HG02973 (cell line): ENCODE data around the gene SPRN.
"Not testable (repeated sequence)": the region's sequence is repeated elsewhere in the genome, so short reads cannot be mapped to it uniquely, and the experiment has no call there.

Source experiments
- ATAC-seq: cut with Tn5 transposase; IDR thresholded peaks from one replicate; pipeline ENCODE4 v1.9.1; 2021; ENCODE audit warnings: moderate library complexity; ENCODE audit not compliant: unreplicated experiment

Gene SPRN

DNA sequence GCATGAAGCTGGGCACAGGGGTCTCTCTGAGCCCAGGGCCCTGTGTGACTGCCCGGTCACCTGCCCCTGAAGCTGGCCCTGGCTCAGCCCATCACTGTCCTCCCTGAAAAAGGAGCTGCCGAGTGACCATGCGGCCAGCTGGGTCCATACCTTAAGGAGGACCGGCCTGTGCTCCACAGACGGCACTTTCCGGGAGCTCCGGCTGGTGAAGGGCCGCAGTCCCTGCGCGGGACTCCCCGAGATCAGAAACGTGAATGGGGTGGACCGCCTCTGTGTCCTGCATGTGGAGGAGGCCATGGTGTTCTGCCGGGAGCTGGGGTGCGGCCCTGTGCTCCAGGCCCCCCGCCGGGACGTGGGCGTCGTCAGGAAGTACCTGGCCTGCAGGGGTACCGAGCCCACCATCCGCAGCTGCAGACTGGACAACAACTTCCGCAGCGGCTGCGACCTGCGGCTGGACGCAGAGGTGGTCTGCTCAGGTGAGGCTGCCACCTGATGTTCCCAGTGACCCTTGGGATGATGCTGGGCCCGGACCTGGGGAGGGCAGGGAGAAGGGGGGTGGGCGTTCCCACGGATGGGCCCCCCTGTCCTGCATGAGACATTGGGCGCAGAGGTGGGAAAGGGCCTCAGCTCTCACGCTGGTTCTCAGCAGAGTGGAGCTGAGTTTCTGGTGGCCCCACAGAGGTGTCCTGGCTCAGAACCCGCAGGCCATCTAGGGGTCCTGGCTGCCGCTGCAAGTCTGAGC, 32.8 kb upstream of the SPRN start:
- no peak for ATAC-seq

DNA sequence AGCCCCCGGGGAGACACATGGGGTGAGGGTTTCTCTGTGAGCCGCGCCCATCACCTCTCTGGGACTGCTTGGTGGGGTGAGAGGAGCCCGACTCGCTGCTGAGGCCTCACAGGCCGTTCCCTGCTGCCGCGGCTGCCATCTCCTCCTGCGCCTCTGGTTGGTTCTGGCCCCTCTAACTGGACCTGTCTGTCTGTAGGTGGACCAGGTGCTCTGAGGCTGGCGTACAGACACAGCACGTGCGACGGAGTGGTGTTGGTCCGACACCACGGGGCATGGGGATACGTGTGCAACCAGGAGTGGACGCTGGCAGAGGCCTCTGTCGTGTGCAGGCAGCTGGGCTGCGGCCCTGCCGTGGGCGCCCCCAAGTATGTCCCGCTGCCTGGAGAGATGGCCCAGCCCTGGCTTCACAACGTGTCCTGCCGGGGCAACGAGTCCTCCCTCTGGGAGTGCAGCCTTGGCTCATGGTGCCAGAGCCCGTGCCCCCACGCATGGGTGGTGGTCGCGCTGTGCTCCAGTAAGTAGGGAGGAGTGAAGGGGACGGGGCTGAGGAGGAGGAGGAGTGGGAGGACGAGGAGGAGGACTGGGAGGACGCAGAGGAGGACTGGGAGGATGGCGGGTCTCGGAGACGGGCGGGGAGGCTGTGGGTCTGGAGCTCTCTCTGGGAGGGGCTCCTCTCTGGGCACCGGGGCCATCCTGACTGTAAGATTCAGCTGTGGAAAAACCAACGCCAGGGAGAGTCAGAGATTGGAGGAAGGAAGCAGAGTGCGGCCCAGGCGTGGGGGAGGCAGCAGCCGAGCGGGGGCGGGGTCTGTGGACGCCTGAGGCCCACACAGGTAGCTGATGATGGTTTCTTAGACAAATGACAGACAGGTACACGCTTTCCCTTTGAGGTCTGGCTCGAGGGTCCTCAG, 31.9 kb upstream of the SPRN start:
- no peak for ATAC-seq

DNA sequence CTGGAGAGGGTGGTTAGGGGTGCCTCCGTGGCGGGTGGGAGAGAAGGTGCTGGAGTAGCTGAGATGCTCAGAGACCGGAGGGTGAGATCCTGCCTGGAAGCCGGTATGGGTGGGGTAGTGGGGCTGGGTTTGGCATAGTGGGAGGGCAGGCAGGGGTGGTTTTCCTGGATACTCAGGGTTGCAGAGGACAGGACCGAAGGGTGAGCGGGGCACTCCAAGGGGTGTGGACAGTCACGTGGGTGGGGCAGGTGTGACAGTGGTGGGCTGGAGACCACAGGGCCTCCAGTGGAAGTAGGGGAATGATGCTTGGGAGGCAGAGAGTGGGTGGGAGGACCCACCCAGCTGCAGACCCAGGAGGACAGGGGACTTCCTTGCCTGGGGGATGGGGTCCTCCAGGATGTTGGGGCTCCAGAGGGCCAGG, 31.2 kb upstream of the SPRN start:
- no peak for ATAC-seq

DNA sequence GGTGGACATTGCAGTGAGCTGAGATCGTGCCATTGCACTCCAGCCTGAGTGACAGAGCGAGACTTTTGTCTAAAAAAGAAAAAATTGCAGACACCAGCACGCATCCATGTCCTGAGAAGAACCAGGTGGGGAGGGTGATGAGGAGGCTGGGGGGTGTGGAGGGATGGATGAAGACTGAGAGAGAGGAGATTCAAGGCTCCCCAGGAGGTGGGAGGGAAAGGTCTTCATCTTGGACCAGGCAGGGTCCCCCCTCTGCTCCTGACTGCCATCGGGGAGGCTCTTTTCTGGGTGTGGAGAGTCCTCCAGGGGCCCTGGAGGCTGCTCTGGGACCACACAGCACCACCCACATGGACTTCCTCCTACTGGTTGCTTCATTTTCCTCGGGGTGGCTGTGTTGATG, 30.8 kb upstream of the SPRN start:
- no peak for ATAC-seq

DNA sequence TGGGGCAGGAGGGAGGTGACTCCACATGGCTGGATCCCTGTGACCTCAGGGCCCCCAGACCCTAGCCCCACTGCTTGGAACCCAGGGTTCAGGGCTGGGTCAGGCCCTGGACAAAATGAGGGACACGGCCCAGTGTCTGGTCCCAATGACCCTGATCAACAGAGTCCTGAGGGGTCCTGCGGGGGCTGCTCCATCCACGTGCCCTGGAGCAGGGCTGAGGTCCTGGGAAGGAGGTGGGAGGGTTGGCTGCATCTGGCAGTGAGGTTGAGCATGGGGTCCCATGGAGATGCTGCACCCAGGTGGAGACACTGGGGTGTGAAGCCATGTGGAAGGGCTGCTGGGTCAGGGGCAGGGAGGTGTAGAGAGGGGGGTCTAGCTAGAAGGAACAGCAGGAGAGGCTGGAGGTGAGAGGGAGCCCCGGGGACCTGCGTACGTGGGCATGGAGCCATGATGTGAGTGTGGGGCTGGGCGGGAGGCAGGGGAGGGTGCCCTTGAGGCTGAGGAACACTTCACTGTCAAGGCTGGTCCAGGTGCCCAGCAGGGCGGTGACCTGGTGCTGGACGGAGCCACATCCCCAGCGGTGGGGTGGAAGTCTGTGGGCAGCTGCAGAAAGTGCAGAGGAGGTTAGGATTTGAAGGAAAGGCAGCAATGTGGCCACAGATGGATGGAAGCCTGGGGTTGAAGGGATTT, 29.9 kb upstream of the SPRN start:
- ATAC-seq: no peak

DNA sequence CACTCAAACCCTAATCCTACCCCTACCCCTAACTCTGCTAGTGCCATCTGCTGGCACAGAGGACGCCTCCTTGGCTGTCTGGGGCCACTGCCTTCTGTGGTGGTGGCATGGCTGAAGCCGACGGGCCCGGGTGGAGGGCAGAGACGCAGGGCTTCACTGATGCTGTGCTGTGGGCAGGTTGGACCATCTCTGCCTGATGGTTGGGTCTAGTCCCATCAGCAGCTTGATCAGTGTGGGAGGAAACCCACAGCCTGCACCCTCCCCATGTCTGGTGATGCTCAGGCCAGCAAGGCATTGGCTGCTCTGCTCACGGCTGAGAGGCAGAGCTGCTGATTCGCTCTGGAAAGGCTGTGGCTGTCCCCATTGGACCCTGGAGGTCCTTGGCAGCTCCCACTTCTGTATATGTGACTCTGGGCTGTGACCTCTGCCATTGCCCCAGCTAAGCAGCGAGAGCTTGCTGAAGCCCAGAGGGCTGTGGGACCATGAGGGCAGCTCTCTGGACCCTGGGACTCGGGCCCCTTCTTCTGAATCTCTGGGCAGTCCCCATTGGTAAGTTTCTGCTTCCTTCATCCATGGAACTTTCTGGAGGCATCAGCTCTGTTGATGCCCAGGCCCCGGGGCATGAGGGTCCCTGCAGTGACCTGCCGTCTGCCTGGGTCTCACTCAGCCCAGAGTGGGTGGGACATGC, 29.2 kb upstream of the SPRN start, which contains the start of gene SCART1:
Gene SCART1, plus strand, starts transcription at position 430 of the 688 bp plus-strand sequence. Its CDS starts 53 bp downstream, at position 483.
- ATAC-seq: no peak

DNA sequence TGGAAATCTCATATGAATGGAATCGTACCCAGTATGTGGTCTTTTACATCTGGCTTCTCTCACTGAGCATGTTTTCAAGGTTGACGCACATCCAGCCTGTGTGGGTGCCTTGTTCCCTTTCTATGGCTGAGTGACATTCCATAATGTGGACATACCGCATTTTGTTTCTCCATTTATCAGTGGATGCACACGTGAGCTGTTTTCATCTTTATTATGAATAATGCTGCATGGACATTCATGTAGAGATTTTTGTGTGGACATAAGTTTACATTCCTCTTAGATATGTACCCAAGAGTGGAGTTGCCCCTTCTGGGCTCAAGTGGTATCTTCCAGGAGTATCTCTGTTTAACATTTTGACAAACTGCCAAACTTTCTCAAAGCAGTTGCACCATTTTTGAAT, 28.0 kb upstream of the SPRN start:
- no peak for ATAC-seq

DNA sequence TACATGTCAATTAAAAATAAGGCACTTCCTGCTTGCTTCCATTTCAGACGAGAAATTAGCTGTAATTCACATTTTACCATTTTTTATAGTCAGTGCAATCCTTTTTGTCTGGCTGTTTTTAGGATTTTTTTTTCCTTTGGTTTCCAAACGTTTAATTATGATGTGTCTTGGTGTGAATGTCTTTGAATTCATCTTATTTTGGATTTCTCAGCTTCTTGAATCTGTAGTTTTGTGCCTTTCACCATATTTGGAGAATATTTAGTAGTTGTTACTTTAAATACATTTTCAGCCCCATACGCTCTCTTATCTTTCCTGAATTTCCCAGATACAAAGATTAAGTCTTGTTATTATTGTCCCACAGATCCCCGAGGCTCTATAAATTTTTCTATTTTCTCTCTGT, 26.9 kb upstream of the SPRN start:
- ATAC-seq: no peak

DNA sequence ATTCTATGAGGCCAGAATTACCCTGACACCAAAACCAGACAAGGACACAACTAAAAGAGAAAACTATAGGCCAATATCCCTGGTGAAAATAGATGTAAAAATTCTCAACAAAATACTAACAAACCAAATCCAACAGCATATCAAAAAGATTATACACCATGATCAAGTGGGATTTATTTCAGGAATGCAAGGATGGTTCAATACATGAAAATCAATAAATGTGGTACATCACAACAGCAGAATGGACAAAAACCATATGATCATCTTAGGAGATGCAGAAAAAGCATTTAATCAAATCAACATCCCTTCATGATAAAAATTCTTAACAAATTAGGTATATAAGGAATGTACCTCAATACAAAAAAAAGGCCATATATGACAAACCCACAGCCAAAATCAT, 23.7 kb upstream of the SPRN start:
- ATAC-seq: no peak

DNA sequence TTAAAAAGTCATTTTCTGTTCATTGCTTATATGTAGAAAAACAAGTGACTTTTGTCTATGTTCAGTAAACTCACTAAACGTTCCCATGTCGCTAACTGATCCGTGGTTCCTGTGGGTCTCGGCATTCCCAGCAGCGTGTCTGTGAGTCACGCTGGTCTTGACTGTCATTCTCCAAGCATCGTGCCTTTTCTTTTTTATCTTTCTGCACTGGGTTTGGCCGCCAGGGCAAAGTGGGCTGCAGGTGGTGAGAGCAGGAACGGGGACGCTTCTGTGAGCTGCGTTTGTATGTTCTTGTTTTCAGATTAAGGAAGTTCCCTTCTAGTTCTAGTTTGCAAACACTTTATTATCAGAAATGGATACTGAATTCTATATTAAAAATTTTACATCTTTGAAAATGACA, 22.6 kb upstream of the SPRN start:
- no peak for ATAC-seq

DNA sequence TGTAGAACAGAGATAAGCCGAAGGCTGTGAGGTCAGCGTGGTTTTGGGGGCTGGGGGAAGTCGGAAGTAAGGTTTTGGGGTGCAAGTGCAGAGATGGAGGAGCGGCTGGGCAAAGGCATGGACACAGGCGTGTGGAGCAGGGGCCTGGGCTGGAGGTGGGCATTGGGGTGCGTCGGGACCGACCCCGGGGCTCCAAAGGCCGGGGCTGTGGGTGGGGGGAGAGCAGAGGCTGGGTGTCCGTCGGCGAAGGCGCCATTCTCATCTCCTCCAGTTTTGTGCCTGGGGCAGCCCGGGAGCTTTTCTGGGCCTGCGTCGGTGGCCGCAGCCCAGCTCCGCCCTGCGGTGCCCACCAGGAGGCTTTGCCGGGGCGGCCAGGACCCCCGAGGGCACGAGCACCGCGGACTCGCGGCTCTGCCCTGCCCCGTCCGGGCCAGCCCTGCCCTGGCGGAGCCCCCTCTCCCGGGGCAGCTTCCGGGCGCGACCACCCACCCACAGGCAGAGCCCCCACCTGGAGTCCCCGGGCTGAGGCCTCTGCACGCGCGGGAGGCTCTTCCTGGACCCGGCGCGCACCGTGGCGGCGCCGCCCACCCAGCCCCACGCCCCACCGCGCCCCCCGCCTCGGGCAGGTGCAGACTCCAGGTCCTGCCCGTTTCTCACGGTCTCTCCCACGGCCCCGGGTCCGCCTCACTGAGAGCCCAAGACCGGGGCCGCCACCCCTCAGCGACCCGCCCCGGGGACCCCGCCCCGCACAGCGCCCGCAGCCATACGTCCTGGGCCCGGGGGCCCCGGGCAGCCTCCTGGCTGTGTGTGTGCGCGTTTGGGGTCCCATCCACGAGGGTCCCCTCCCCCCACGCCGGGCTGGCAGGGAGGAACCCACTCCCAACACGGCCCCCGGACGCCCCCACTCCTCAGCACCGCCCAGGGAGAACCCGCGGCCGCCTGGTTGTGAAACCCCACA, 21.6 kb upstream of the SPRN start:
- ATAC-seq: no peak

DNA sequence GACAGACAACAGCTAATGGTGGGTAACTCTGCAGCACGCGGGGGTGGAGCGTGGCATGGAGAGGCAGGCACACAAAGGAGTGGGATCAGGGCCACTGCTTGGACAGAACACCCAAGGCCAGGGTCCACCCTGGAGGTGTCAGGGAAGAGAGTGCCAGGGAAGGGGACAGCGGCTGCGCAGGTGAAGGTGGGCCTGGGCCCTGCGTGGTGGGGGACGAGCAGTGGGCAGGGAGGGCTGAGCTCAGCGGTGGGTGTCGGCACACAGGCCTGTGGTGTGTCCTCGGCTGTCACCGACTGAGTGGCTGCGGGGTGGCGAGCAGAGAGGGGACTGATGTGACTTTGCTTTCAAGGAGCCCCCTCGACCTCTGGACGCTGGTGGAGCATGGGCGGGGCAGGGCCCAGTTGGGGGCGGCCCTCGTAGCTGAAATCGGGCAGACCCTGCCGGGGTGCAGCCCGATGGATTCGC, 20.9 kb upstream of the SPRN start:
- no peak for ATAC-seq

DNA sequence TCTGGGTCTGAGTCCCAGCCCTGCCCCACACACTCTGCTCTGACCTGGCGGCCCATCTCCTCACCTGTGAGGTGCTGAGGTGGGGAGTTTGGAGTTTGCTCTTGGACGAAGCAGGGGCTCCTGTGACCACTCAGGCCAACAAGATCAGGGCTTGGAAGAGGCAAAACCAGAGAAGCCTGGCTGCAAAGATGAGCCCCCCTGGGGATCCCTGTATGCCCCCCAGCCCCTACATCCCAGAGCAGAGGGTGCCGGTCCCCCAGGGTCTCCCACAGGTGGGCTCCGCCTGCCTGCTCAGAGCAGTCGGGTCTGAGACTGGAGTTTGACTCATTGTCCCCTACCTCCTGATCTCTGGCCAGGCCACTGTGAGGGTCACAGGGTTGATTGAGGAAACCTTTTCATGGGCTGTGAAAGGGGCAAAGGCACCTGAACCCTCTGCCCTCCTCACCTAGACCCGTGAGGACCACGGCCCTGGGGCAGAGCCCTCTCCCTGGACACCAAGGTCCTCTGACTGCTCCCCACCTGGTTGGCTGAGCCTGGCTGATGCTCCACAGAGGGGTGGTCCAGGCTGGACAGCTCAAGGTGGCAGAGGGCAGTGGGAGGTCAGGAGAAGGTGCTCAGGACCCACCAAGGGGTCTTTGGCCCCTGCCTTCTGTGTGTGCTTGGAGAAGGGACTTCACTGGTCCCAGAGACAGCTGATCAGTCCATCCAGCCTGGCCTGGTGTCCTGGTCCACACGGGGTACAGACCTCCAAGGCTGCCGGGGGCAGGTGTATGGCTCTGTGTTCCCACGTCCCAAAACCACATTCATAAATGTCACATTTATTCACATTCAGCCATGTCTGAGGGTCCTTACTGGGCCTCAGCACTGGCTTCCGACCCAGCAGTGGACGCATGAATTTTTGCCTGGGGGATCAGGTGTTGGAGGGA, 20.2 kb upstream of the SPRN start:
- no peak for ATAC-seq

DNA sequence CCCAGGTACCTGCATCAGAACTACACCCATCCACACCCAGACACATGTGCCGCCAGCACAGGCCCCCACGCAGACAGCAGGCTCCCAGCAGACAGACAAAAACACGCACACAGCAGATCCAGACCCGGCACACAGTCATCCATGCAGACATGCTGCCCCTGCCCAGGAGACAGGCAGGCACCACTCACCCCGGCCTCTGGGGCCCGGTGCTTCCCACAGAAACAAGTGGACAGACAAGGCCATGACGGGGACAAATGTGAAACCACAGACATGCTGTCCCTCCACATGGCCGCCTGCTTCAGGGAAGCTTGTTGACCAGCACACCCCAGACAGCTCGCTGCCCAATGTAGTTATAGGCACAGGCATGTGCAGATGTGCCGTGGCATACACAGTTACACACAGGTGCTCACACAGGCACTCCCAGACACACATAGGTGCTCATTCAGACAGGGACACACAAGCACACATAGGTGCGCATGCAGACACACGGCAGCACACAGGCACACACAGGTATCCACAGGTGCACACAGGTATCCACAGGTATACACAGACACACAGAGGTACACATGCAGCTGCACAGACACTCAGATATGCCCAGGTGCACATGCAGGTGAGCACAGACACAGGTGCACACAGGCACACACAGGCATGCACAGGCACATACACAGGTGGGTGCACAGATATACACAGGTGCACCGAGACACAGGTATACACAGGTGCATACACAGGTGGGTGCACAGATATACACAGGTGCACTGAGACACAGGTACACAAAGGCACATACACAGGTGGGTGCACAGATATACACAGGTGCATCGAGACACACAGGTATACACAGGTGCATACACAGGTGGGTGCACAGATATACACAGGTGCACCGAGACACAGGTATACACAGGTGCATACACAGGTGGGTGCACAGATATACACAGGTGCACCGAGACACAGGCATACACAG, 18.8 kb upstream of the SPRN start:
- no peak for ATAC-seq

DNA sequence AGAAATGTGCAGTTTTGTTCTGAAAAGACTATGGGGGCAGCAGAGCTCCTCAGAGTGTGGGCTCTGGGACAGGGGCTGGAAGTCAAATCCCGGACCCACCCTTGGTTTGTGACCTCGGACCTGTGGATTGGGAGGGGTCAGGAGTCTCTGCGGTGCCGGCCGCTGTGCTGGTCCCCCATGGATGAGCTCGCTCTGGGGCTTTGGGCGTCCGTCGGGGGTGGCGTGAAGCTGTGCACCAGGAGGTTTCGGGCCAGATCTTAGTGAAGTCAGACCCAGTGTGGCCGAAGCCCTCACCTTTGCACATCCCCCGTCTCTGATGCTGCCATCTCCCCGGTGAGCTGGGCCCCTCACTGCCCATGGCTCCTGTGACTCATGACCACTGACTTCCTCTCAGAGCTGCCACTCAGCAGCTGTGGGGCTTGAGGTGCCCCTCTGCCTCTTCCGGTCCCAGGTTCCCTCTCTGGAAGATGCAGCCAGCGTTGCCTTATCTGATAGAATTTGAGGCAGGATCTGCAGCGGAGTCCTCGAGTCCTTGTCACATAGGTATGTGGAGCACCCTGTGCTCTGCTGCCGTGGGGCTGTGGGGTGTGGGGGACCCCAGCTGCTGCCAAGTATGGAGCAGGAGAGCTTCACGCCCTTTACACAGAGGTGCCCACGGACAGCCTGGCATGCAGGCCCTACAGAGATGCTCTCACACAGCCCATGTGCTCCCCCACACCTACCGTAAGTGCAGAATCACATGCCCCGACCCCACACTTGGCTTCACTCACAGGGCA, 18.0 kb upstream of the SPRN start:
- no peak for ATAC-seq

DNA sequence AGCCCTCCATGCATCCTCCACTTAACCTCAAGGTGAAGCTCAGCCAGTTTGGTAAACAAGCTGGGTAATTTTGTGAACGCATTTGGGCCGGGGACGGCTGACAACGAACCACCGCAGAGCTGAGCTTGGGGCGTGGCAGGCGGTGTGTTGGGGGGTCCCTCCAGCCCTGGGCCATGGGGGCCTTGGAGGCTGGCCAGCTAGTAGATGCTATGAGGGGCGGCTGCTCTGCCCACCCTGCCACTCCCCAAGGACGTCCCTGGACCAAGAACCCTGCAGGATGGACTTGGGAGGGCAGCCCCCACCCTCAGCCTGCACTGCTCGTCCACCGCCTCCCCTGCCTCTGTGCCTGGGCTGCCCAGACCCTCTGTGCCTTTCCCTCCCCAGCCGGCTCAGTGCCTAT, 17.4 kb upstream of the SPRN start:
- ATAC-seq: no peak

DNA sequence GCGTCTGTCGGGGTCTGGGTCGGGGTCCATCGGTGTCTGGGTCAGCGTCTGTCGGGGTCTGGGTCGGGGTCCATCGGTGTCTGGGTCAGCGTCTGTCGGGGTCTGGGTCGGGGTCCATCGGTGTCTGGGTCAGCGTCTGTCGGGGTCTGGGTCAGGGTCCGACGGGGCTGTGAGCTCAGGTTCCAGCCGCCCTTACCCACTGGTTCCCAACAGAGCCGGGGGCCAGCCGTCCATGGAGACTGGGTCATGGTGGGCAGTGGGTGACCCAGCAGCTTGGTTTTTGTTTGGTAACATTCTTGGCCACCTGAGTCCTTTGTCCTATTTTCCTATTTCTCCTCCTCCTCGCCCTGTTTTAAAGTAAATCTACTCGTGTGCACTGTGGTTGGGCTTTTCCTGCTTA, 16.9 kb upstream of the SPRN start:
- ATAC-seq: not testable (repeated sequence)
